D721Med (cell line): ENCODE measurements around the gene C1orf74.

Experiments used
- DNase-seq: peaks from one replicate; pipeline ENCODE4 v3.0.0; 2011; ENCODE audit warnings: low spot score; ENCODE audit not compliant: insufficient read length
- FAIRE-seq: peaks from 2 replicates; lab custom pipeline; 2011; peaks lifted over from hg19 to GRCh38; lab: Jason Lieb, UNC
- TF ChIP-seq, protein P1 (sequence below): IDR thresholded peaks from 2 replicates; pipeline ENCODE4 v1.5.1; 2012; ENCODE audit warnings: mild to moderate bottlenecking, control low read depth; ENCODE audit not compliant: insufficient read depth; ENCODE audit errors: missing control alignments

Gene C1orf74

DNA sequence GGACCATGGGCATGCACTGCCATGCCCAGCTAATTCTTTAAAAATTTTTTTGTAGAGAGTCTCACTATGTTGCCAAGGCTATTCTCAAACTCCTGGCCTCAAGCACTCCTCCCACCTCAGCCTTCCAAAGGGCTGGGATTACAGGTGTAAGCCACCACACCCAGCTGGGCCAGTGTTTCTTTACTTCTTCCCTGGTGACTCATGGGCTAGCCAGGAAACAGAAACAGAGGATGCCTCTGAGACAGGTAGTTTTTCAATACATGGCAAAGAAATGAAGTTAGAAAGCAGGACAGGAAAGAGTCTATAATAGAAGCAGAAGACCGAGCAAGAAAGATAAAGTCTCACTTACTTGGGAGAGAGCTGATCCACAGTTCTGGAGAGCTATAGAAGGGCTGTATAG, 7.6 kb upstream of the C1orf74 start:
- TF ChIP-seq, protein P1, sequence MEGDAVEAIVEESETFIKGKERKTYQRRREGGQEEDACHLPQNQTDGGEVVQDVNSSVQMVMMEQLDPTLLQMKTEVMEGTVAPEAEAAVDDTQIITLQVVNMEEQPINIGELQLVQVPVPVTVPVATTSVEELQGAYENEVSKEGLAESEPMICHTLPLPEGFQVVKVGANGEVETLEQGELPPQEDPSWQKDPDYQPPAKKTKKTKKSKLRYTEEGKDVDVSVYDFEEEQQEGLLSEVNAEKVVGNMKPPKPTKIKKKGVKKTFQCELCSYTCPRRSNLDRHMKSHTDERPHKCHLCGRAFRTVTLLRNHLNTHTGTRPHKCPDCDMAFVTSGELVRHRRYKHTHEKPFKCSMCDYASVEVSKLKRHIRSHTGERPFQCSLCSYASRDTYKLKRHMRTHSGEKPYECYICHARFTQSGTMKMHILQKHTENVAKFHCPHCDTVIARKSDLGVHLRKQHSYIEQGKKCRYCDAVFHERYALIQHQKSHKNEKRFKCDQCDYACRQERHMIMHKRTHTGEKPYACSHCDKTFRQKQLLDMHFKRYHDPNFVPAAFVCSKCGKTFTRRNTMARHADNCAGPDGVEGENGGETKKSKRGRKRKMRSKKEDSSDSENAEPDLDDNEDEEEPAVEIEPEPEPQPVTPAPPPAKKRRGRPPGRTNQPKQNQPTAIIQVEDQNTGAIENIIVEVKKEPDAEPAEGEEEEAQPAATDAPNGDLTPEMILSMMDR = no peak
- DNase-seq = no peak
- FAIRE-seq = no peak

- no peak for FAIRE-seq
- TF ChIP-seq, protein P1 = no peak
- no peak for DNase-seq
These were observed 6.2 kb upstream of the C1orf74 start for GRCh38 chr1:209790286-209791193.

GRCh38 chr1:209789245-209789644, 4.9 kb upstream of the C1orf74 start:
- TF ChIP-seq, protein P1 = no peak
- no peak for FAIRE-seq
- DNase-seq = no peak

GRCh38 chr1:209787551-209787950, 3.2 kb upstream of the C1orf74 start:
- FAIRE-seq = no peak
- TF ChIP-seq, protein P1 = no peak

DNA sequence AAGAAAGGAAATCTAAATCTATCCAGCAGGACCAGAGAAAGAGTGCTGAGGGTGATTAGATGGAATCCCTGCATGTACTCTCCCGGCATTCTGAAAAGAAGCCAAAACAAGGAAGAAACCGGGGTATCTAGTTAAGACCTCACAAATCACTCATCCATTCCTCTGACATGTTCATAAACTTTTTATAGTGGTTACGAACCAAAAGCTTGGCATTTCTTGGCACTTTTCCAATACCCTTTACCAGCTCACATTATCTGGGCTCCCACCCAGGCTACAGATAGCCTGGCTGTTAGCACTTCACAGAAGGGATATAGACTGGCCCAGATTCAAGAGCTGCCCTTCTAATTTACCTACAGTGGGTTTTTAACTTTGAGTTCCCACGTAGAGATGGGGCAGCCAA, 1.8 kb upstream of the C1orf74 start:
- FAIRE-seq = no peak
- TF ChIP-seq, protein P1 = no peak
- DNase-seq = no peak

More at GRCh38 chr1:209787551-209787950, 3.2 kb upstream of the C1orf74 start:
- DNase-seq = no peak

GRCh38 chr1:209785592-209785991, 1.2 kb upstream of the C1orf74 start:
- no peak for FAIRE-seq
- TF ChIP-seq, protein P1 = no peak
- no peak for DNase-seq

DNA sequence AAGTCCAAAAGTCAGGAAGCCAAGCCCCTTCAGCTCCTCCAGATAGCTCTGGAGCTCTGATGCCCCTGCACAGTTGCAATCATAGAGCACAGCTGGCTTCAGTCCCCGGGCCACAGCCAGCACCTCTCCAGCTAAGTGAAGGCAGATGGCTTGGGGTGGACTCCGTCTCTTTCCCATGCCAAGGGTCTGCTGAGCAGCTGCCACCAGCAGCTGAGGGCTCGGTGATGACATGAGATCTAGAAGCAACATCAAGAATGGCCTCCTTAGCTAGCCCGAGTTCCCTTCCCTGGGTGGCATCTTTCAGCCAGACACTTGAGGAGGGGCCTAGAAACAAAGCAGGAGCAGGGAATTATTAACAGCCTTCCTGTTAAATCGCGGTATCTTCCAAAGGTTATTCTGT, 973 bp downstream of the C1orf74 start:
- FAIRE-seq = no peak
- TF ChIP-seq, protein P1 = no peak
- DNase-seq = no peak
